ENCODE measurements around the gene CDKAL1.

DNA sequence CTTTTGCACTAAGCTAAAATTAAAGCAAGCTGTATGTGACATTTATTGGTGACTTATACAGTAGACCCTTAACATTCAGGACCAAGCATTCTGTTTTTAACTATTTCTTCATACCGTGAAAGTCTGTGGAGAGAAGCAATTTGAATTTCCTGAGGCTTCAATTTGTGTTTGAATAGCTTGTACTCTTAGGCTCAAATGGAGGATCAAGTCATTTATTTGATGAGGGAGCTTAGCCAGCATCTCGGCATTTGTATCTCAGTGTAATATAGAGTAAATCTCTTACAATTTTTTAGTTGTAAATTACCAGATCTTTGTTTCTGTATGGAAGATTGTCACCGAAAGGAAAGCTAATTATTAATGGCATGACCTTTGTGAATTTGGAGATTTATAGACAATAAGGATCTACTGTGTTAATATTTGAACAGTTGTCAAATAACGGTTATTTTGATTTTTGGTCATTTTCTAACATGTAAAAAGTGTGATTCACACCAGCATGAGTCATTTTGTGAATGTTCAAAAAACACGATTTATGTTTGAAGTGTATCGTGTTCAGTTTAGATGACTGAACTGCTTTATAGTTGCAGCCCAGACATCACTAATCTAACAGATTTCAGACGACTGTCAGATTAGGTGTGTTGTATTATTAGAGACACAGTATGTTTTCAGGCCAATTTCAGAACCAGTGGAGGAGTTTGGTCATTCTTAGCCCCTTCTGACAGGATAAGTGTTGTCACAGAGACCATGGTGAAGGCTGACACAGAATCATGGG lies 332.9 kb downstream of the CDKAL1 start:
- TF ChIP-seq POLR2A (IDR thresholded peaks at IDR 0.05) (no peak), POLR2AphosphoS5 (IDR thresholded peaks at IDR 0.05) (no peak)
- TF ChIP-seq, protein P1, sequence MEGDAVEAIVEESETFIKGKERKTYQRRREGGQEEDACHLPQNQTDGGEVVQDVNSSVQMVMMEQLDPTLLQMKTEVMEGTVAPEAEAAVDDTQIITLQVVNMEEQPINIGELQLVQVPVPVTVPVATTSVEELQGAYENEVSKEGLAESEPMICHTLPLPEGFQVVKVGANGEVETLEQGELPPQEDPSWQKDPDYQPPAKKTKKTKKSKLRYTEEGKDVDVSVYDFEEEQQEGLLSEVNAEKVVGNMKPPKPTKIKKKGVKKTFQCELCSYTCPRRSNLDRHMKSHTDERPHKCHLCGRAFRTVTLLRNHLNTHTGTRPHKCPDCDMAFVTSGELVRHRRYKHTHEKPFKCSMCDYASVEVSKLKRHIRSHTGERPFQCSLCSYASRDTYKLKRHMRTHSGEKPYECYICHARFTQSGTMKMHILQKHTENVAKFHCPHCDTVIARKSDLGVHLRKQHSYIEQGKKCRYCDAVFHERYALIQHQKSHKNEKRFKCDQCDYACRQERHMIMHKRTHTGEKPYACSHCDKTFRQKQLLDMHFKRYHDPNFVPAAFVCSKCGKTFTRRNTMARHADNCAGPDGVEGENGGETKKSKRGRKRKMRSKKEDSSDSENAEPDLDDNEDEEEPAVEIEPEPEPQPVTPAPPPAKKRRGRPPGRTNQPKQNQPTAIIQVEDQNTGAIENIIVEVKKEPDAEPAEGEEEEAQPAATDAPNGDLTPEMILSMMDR (IDR thresholded peaks at IDR 0.05 in 8 of 11, conservative IDR thresholded peaks at IDR 0.05 in 3 of 11): no peak

All from spleen (tissue), 7 donors.